ENCODE data around the gene GTF2H4. TPM values are rescaled to one million over a fixed set of nuclear protein-coding genes. Genes with fewer than 3 reads are reported as not detected.

The GTF2H4 gene
- total RNA-seq, 1 experiment from 2014 or later: 33.9 TPM

- H3K4me1 Mint-ChIP-seq (ENCODE audit: insufficient read depth, unreplicated experiment): no peaks in the 10 kb centered on the region
- POLR2A ChIA-PET: interaction anchor here (1.4 kb wide), 1 partner anchor 11 kb away, joined by 4 read pairs; no protein-coding TSS in a partner anchor
- no TSS peak for BruUV-seq (replicated peaks)
Observed at GRCh38 chr6:30955367-30956042, 47.5 kb downstream of the GTF2H4 start.

GRCh38 chr6:30957716-30958115 is 49.7 kb downstream of the GTF2H4 start:
- CTCF ChIA-PET: interaction anchor here (0.6 kb wide), 1 partner anchor 124 kb away, joined by 3 read pairs; no protein-coding TSS in a partner anchor
- intact Hi-C loops (cut with micrococcal nuclease): no loop called here
- Mint-ChIP-seq H3K4me1 (ENCODE audit: insufficient read depth, unreplicated experiment) (peaks cover 8% of the 10 kb centered on the region), H3K9me3 (ENCODE audit: unreplicated experiment) (no peaks in the 10 kb centered on the region), H3K4me3 (ENCODE audit: unreplicated experiment) (no peak overlapping the region), H3K27ac (ENCODE audit: low read depth, unreplicated experiment) (no peak overlapping the region), H3K27me3 (ENCODE audit: insufficient read depth, unreplicated experiment) (no peaks in the 10 kb centered on the region), H3K36me3 (ENCODE audit: insufficient read depth, unreplicated experiment) (peaks cover 4% of the 10 kb centered on the region)
- no TSS peak for BruUV-seq (replicated peaks)
- TF ChIP-seq CTCF (IDR thresholded peaks at IDR 0.05; ENCODE audit: unreplicated experiment): no peak
- POLR2A ChIA-PET: no interaction called here
- no peak for DNase-seq (ENCODE audit: unreplicated experiment)

More at GRCh38 chr6:30955367-30956042, 47.5 kb downstream of the GTF2H4 start:
- Mint-ChIP-seq H3K36me3 (ENCODE audit: insufficient read depth, unreplicated experiment) (no peaks in the 10 kb centered on the region), H3K4me3 (ENCODE audit: unreplicated experiment) (no peak overlapping the region), H3K9me3 (ENCODE audit: unreplicated experiment) (no peaks in the 10 kb centered on the region), H3K27ac (ENCODE audit: low read depth, unreplicated experiment) (no peak overlapping the region), H3K27me3 (ENCODE audit: insufficient read depth, unreplicated experiment) (no peaks in the 10 kb centered on the region)
- TF ChIP-seq CTCF (IDR thresholded peaks at IDR 0.05; ENCODE audit: unreplicated experiment): no peak
- CTCF ChIA-PET: interaction anchor here (0.6 to 0.8 kb wide), 2 partner anchors 40 to 115 kb away, joined by 3 read pairs; no protein-coding TSS in a partner anchor
- intact Hi-C loops (cut with micrococcal nuclease): no loop called here
- DNase-seq (ENCODE audit: unreplicated experiment): no peak

- no peak for DNase-seq (ENCODE audit: unreplicated experiment)
- ChIA-PET POLR2A (interaction anchor here (0.6 to 2.0 kb wide), 17 partner anchors 14 to 1235 kb away, joined by 3 to 7 read pairs (median 4); no protein-coding TSS in a partner anchor), CTCF (interaction anchor here (0.6 to 1.6 kb wide), 5 partner anchors 19 to 139 kb away, joined by 3 to 8 read pairs (median 4); no protein-coding TSS in a partner anchor)
- TF ChIP-seq CTCF (IDR thresholded peaks at IDR 0.05; ENCODE audit: unreplicated experiment): no peak
- Mint-ChIP-seq H3K4me1 (ENCODE audit: insufficient read depth, unreplicated experiment) (peaks cover 21% of the 10 kb centered on the region), H3K9me3 (ENCODE audit: unreplicated experiment) (no peaks in the 10 kb centered on the region), H3K4me3 (ENCODE audit: unreplicated experiment) (no peak overlapping the region), H3K27ac (ENCODE audit: low read depth, unreplicated experiment) (no peak overlapping the region), H3K27me3 (ENCODE audit: insufficient read depth, unreplicated experiment) (no peaks in the 10 kb centered on the region), H3K36me3 (ENCODE audit: insufficient read depth, unreplicated experiment) (peaks cover 7% of the 10 kb centered on the region)
- no TSS peak for BruUV-seq (replicated peaks)
- intact Hi-C loops (cut with micrococcal nuclease): no loop called here
Observed at GRCh38 chr6:30960907-30961673, 53.1 kb downstream of the GTF2H4 start.

GRCh38 chr6:30962716-30963115 is 54.7 kb downstream of the GTF2H4 start:
- intact Hi-C loops (cut with micrococcal nuclease): no loop called here
- Mint-ChIP-seq H3K4me1 (ENCODE audit: insufficient read depth, unreplicated experiment) (peaks cover 21% of the 10 kb centered on the region), H3K36me3 (ENCODE audit: insufficient read depth, unreplicated experiment) (peaks cover 7% of the 10 kb centered on the region), H3K27ac (ENCODE audit: low read depth, unreplicated experiment) (no peak overlapping the region), H3K27me3 (ENCODE audit: insufficient read depth, unreplicated experiment) (no peaks in the 10 kb centered on the region), H3K9me3 (ENCODE audit: unreplicated experiment) (no peaks in the 10 kb centered on the region), H3K4me3 (ENCODE audit: unreplicated experiment) (no peak overlapping the region)
- TF ChIP-seq CTCF (IDR thresholded peaks at IDR 0.05; ENCODE audit: unreplicated experiment): no peak
- BruUV-seq (replicated peaks): no TSS peak
- ChIA-PET POLR2A (interaction anchor here (0.6 to 0.9 kb wide), 2 partner anchors 71 to 927 kb away, joined by 3 to 4 read pairs; no protein-coding TSS in a partner anchor), CTCF (interaction anchor here (1.1 kb wide), 1 partner anchor 108 kb away, joined by 3 read pairs; no protein-coding TSS in a partner anchor)
- no peak for DNase-seq (ENCODE audit: unreplicated experiment)

Data from MCF 10A (cell line).